Fibroblast of mammary gland (primary cell): ENCODE results near the gene SMARCD2.

Source experiments
- DNase-seq: peaks from one replicate; pipeline ENCODE4 v3.0.0-alpha.2; 2010; ENCODE audit warnings: low read depth
- H3K4me3 ChIP-seq: 2 replicates; pipeline ENCODE4 v1.5.1; 2011; ENCODE audit warnings: low read depth, mild to moderate bottlenecking, low read length, moderate library complexity; ENCODE audit not compliant: control insufficient read depth
- CTCF ChIP-seq: conservative IDR thresholded peaks from 2 replicates; pipeline ENCODE4 v1.5.1; 2011; ENCODE audit warnings: low read depth, low read length, inconsistent platforms; ENCODE audit not compliant: control insufficient read depth, insufficient read depth

Gene SMARCD2

DNA sequence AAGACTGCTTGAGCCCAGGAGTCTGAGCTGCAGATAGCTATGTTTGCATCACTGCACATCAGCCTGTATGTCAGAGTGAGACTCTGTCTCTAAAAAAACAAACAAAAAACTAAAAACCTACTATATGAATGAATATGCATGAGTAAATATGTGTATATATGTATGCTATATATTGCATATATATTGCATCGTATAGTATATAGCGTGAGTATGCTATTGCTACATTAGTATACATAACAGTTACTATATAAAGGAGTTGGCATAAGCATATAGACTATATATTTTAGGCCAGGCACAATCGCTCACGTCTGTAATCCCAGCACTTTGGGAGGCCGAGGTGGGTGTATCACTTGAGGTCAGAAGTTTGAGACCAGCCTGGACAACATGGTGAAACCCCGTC is 52.4 kb downstream of the SMARCD2 start:
- no peak for TF ChIP-seq CTCF

DNA sequence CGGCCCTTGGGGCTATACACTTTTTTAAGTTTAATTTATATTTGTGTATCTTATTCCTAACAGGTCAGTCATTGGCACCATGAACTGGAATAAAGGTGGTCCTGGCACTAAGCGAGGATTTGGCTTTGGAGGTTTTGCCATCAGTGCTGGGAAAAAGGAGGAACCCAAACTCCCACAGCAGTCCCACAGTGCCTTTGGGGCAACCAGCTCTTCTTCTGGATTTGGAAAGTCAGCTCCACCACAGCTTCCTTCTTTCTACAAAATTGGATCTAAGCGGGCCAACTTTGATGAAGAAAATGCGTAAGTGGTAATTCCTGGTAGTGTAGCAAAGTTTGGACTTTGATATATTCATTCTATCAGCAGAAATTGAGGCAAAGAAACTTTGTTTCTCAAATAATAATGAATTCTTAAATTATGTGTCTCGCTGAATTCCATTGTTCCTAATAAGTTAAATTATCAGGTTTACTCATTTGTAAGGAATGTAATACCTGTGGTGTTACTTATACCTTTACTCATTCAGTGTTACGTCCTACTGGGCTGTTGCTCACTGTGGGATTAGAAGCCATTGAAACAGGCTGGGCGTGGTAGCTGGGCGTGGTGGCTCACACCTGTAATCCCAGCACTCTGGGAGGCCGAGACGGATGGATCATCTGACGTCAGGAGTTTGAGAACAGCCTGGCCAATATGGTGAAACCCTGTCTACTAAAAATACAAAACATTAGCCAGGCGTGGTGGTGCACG is 55.3 kb downstream of the SMARCD2 start:
- TF ChIP-seq CTCF, result no peak
- no peak for DNase-seq
- H3K4me3 ChIP-seq, result no peak overlapping the region

More for the DNA sequence above, 52.4 kb downstream of the SMARCD2 start:
- no peak for DNase-seq
- H3K4me3 ChIP-seq, result no peak overlapping the region

- no peak for DNase-seq
- TF ChIP-seq CTCF, result no peak
- no peak overlapping the region for H3K4me3 ChIP-seq
Observed at GRCh38 chr17:63786117-63786516, 56.4 kb downstream of the SMARCD2 start.

DNA sequence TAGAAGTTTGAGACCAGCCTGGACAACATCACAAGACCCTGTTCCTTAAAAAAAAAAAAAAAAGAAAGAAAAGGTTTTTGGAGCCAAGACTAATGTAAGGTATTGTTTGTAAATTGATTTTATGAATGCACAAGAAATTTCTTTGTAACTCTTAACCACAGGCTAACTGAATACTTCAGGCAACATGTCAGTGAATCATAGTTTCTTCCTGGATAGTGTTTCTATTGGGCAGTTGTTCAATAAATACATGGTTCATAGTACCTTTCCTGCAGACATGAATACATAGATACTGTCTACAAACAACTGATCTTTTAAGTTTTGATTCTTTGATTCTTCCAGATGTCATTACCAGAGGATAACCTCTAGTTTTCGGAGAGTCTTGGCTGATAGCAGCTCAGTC is 56.9 kb downstream of the SMARCD2 start:
- no peak for TF ChIP-seq CTCF
- peak; percentile 56 for DNase-seq
- H3K4me3 ChIP-seq, result no peak overlapping the region

DNA sequence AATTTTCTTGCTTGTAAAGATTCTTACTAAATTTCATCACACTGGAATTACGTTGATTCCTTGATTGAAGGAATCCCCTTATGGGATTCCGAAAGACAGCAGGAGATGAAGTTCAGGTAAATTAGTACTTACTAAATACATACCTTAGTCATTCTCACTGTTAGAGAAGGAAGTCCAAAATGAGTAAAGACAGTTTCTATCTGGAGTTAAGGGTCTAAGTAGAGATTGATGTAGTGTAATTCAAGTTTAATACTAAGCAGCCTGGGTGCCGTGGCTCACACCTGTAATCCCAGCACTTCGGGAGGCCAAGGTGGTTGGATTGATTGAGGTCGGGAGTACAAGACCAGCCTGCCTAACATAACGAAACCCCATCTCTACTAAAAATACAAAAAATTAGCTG is 59.0 kb downstream of the SMARCD2 start:
- TF ChIP-seq CTCF, result no peak
- no peak overlapping the region for H3K4me3 ChIP-seq
- no peak for DNase-seq
